Measurements from ENCODE around the gene PFKFB1. TPM values are rescaled to one million over a fixed set of nuclear protein-coding genes. Genes with fewer than 3 reads are reported as not detected.

The PFKFB1 gene
- total RNA-seq, 1 experiment from 2014 or later, result 0.42 TPM

- no peak for DNase-seq (ENCODE audit: low spot score)
- TF ChIP-seq NFE2L1 (CRISPR knock-in tag; IDR thresholded peaks at IDR 0.05), result no peak
- Mint-ChIP-seq H3K36me3 (no peaks in the 10 kb centered on the region), H3K4me1 (peaks cover 16% of the 10 kb centered on the region), H3K27ac (no peak overlapping the region), H3K27me3 (ENCODE audit: low read depth) (no peaks in the 10 kb centered on the region), H3K9me3 (no peaks in the 10 kb centered on the region), H3K4me3 (no peak overlapping the region)
- ChIA-PET CTCF (no interaction called here), POLR2A (no interaction called here)
- ATAC-seq, result no peak
Observed at GRCh38 chrX:55028040-55028439, 34.1 kb upstream of the PFKFB1 start.

- no peak for TF ChIP-seq SMAD4 (CRISPR knock-in tag; IDR thresholded peaks at IDR 0.05)
- TF ChIP-seq ZNF232 (CRISPR knock-in tag; IDR thresholded peaks at IDR 0.05), result no peak
- no peak for TF ChIP-seq NFATC4 (CRISPR knock-in tag; IDR thresholded peaks at IDR 0.05)
- no peak for TF ChIP-seq STAT6 (CRISPR knock-in tag; conservative IDR thresholded peaks at IDR 0.05; ENCODE audit: low read depth)
- no peak for TF ChIP-seq ZNF532 (CRISPR knock-in tag; IDR thresholded peaks at IDR 0.05; ENCODE audit: borderline replicate concordance)
- no peak for TF ChIP-seq FOXP4 (CRISPR knock-in tag; IDR thresholded peaks at IDR 0.05)
- no peak for TF ChIP-seq USF2 (CRISPR knock-in tag; IDR thresholded peaks at IDR 0.05)
- no peak for TF ChIP-seq MXD4 (CRISPR knock-in tag; IDR thresholded peaks at IDR 0.05; ENCODE audit: borderline replicate concordance)
- no peak for TF ChIP-seq ATF2 (CRISPR knock-in tag; IDR thresholded peaks at IDR 0.05; ENCODE audit: borderline replicate concordance, low read depth)
- no peak for TF ChIP-seq PRRX2 (CRISPR knock-in tag; IDR thresholded peaks at IDR 0.05)
- no peak for TF ChIP-seq CDX4 (CRISPR knock-in tag; IDR thresholded peaks at IDR 0.05; ENCODE audit: borderline replicate concordance)
- no peak for TF ChIP-seq ELF4 (CRISPR knock-in tag; IDR thresholded peaks at IDR 0.05; ENCODE audit: low read depth)
- no peak for TF ChIP-seq HMGA2 (CRISPR knock-in tag; IDR thresholded peaks at IDR 0.05)
- no peak for TF ChIP-seq RELA (CRISPR knock-in tag; IDR thresholded peaks at IDR 0.05; ENCODE audit: borderline replicate concordance)
- no peak for TF ChIP-seq FOXJ3 (CRISPR knock-in tag; IDR thresholded peaks at IDR 0.05; ENCODE audit: borderline replicate concordance)
- no peak for TF ChIP-seq NR3C1 (CRISPR knock-in tag; conservative IDR thresholded peaks at IDR 0.05; ENCODE audit: low read depth)
- TF ChIP-seq JAZF1 (CRISPR knock-in tag; IDR thresholded peaks at IDR 0.05), result no peak
- no peak for TF ChIP-seq CTCF (IDR thresholded peaks at IDR 0.05)
- Mint-ChIP-seq H3K4me3 (no peak overlapping the region), H3K27ac (no peak overlapping the region), H3K36me3 (no peaks in the 10 kb centered on the region), H3K27me3 (ENCODE audit: low read depth) (no peaks in the 10 kb centered on the region), H3K4me1 (peaks cover 16% of the 10 kb centered on the region), H3K9me3 (no peaks in the 10 kb centered on the region)
- ATAC-seq (no peak), DNase-seq (ENCODE audit: low spot score) (no peak)
- CTCF ChIA-PET, result no interaction called here
- POLR2A ChIA-PET, result no interaction called here
Observed at GRCh38 chrX:55026840-55027239, 32.9 kb upstream of the PFKFB1 start.
